ENCODE measurements around the gene LRPAP1.

DNA sequence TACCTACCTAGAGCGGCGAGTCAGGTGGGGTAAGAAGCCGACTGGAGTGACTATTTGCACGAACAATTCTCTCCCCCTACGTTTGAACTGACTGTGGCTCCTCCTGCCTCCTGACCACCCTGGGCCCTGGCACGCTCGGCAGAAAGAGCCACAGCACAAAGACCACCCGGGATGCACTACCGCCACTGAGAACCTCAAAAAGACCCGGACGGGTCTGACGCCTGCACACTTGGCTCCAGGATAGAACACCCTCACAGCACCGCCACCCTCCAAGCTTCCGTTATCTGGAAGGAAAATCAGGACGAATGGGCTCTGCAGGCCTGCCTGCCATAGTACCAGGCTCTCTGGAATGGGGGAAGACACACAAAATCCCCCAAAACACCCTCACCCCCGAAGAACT lies 2.2 kb downstream of the LRPAP1 start:
- TF ChIP-seq, protein P1, sequence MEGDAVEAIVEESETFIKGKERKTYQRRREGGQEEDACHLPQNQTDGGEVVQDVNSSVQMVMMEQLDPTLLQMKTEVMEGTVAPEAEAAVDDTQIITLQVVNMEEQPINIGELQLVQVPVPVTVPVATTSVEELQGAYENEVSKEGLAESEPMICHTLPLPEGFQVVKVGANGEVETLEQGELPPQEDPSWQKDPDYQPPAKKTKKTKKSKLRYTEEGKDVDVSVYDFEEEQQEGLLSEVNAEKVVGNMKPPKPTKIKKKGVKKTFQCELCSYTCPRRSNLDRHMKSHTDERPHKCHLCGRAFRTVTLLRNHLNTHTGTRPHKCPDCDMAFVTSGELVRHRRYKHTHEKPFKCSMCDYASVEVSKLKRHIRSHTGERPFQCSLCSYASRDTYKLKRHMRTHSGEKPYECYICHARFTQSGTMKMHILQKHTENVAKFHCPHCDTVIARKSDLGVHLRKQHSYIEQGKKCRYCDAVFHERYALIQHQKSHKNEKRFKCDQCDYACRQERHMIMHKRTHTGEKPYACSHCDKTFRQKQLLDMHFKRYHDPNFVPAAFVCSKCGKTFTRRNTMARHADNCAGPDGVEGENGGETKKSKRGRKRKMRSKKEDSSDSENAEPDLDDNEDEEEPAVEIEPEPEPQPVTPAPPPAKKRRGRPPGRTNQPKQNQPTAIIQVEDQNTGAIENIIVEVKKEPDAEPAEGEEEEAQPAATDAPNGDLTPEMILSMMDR (conservative IDR thresholded peaks at IDR 0.05; ENCODE audit: low read depth, low read length) = no peak
- no peak for TF ChIP-seq EZH2 (IDR thresholded peaks at IDR 0.05; ENCODE audit: borderline replicate concordance, low read depth, low read length, poor library complexity, severe bottlenecking)
